ENCODE data around the gene PRKG2. TPM values are rescaled to one million over a fixed set of nuclear protein-coding genes. Genes with fewer than 3 reads are reported as not detected.

PRKG2 gene
- total RNA-seq, 1 experiment from 2014 or later, result 1.9 TPM

DNA sequence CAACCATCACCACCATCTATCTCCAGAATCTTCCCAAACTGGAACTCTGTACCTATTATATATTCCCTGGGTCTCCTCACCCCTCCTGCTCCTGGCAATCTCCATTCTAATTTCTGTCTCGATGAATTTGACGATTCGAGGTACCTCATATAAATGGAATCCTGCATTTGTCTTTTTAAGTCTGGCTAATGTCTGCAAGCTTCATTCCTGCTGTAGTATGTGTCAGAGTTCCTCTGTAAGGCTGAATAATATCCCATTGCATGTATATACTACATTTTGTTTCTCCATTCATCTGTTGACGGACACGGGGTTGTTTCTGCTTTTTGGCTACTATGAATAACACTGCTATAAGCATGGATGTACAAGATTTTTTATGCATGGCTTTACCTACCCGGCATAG is 19.5 kb downstream of the PRKG2 start:
- Histone ChIP-seq H2BK12ac (ENCODE audit: insufficient read length, low read depth, low read length) (no peak overlapping the region), H3K14ac (ENCODE audit: insufficient read depth, low read length) (no peak overlapping the region), H3K4me1 (ENCODE audit: insufficient read depth, low read length) (no peaks in the 10 kb centered on the region), H2BK5ac (ENCODE audit: insufficient read length, low read length) (no peak overlapping the region), H3K4ac (ENCODE audit: low read depth, low read length) (no peak overlapping the region), H3K27ac (ENCODE audit: insufficient read length, low read depth, low read length) (no peak overlapping the region), H4K8ac (replicated peaks; ENCODE audit: insufficient read length, low read depth, low read length) (no peak overlapping the region), H4K91ac (ENCODE audit: insufficient read length, low read depth, low read length) (no peak overlapping the region), H2BK20ac (ENCODE audit: low read depth, low read length, poor library complexity, severe bottlenecking) (no peak overlapping the region), H4K5ac (ENCODE audit: insufficient read length, low read depth, low read length) (no peak overlapping the region), H3K23ac (ENCODE audit: insufficient read length, low read depth, low read length) (no peak overlapping the region), H3K79me1 (ENCODE audit: insufficient read depth, low read depth, low read length, poor library complexity, severe bottlenecking) (no peaks in the 10 kb centered on the region), H3K27me3 (ENCODE audit: insufficient read depth, low read length) (no peaks in the 10 kb centered on the region), H3K18ac (ENCODE audit: insufficient read length, low read depth, low read length) (no peak overlapping the region), H3K56ac (ENCODE audit: insufficient read length, low read depth, low read length) (no peak overlapping the region), H2BK120ac (ENCODE audit: low read depth, low read length, poor library complexity, severe bottlenecking) (no peak overlapping the region), H3K9ac (ENCODE audit: extremely low read depth, insufficient read length, low read length) (no peak overlapping the region), H3K79me2 (ENCODE audit: insufficient read depth, low read length) (no peaks in the 10 kb centered on the region), H4K20me1 (ENCODE audit: control insufficient read depth, insufficient read depth, insufficient read length) (no peaks in the 10 kb centered on the region), H3T11ph (ENCODE audit: low read length) (no peak overlapping the region), H2AFZ (ENCODE audit: low read length) (no peak overlapping the region), H3K9me3 (ENCODE audit: control insufficient read depth, low read depth, low read length) (no peaks in the 10 kb centered on the region), H2BK15ac (ENCODE audit: low read depth, low read length) (no peak overlapping the region), H2AK5ac (ENCODE audit: insufficient read length, low read length) (no peak overlapping the region), H3K23me2 (ENCODE audit: insufficient read length, low read depth, low read length, poor library complexity, severe bottlenecking) (no peaks in the 10 kb centered on the region), H3K4me2 (ENCODE audit: insufficient read depth, insufficient read length, low read length) (no peak overlapping the region)
- no CpG with 5 or more reads among the region's 6 CpGs for WGBS (ENCODE audit: extremely low coverage, insufficient read length, low lambda C conversion rate)
- Mint-ChIP-seq H3K4me1 (no peaks in the 10 kb centered on the region), H3K4me3 (no peak overlapping the region), H3K36me3 (ENCODE audit: insufficient read depth in 1 of 3, low read depth in 3 of 3) (no peaks in the 10 kb centered on the region), H3K9me3 (peaks cover 0 to 4% of the 10 kb centered on the region in 2 experiments; a peak in 2 of 5 replicates), H3K27ac (no peak overlapping the region), H3K27me3 (ENCODE audit: low read depth) (no peaks in the 10 kb centered on the region)
- DNase-seq, result no peak
- no peak for TF ChIP-seq CTCF (conservative IDR thresholded peaks at IDR 0.05)

Data from H9 (cell line).